HG03108 (cell line): ENCODE measurements around the gene SPANXD.
"Not testable (repeated sequence)": the region's sequence is repeated elsewhere in the genome, so short reads cannot be mapped to it uniquely, and the experiment has no call there.

Source experiments
- ATAC-seq: cut with Tn5 transposase; IDR thresholded peaks from one replicate; pipeline ENCODE4 v1.9.1; 2021; ENCODE audit warnings: moderate library complexity; ENCODE audit not compliant: unreplicated experiment

Gene SPANXD

GRCh38 chrX:141698639-141699038 is at the start of gene SPANXD:
SPANXD (minus strand) TSS chrX:141698739; CDS start chrX:141698405, 334 bp downstream.
- ATAC-seq, result not testable (repeated sequence)

- no peak for ATAC-seq
These were observed 44.1 kb upstream of the SPANXD start for GRCh38 chrX:141742666-141743065.

GRCh38 chrX:141736656-141737055 is 38.1 kb upstream of the SPANXD start:
- ATAC-seq, result no peak

- ATAC-seq, result no peak
These were observed 34.8 kb upstream of the SPANXD start for GRCh38 chrX:141733371-141733770.

- ATAC-seq, result no peak
These were observed 33.5 kb upstream of the SPANXD start for GRCh38 chrX:141732031-141732430.

- no peak for ATAC-seq
These were observed 25.6 kb upstream of the SPANXD start for GRCh38 chrX:141724186-141724585.

GRCh38 chrX:141714680-141715079 is 16.1 kb upstream of the SPANXD start:
- no peak for ATAC-seq

GRCh38 chrX:141701072-141701471 is 2.5 kb upstream of the SPANXD start:
- ATAC-seq, result no peak

- no peak for ATAC-seq
These were observed 24.6 kb downstream of the SPANXD start for GRCh38 chrX:141673946-141674345.

- no peak for ATAC-seq
These were observed 28.9 kb downstream of the SPANXD start for GRCh38 chrX:141669689-141670088.

- no peak for ATAC-seq
These were observed 30.2 kb downstream of the SPANXD start for GRCh38 chrX:141668371-141668770.

- ATAC-seq, result no peak
These were observed 35.8 kb downstream of the SPANXD start for GRCh38 chrX:141662781-141663180.

- ATAC-seq, result no peak
These were observed 46.3 kb downstream of the SPANXD start for GRCh38 chrX:141652286-141652685.
